ENCODE results near the gene GSTO1.

The GSTO1 gene

DNA sequence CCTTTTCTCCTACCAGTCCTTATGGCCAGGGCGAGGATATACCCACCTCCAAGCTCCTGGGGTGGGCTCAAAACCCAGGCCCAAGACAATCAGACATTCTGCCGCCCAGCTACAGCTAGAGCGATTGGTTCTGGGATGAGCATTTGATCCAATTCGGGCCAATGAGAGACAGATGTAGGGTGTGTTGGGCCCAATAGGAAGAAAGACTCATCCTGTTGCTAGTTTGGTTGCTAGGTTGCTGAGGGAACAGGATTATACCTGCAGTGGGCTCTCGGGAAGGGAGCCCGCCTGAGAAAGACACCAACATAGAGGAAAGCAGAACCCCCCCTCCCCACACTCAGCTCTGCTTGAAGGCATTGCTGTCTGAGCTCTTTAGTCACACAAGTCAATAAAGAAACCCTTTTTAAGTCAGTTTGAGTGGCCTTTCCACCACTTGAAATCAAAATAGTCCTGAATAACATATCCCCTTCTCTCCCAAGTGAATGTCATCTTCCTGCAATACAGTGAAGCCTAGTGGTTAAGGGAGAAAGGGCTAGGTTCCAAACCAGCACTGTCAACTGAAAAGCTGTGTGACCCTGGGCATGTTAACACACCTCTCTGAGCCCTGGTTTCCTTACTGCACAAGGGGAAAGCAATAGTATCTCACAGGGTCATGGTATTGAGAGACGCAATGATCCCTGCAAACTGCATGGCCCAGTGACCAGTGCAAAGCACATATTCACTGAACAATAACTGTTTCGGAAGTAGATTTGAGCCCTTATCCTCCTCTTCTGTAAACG is 61.8 kb downstream of the GSTO1 start:
- TF ChIP-seq, protein P1, sequence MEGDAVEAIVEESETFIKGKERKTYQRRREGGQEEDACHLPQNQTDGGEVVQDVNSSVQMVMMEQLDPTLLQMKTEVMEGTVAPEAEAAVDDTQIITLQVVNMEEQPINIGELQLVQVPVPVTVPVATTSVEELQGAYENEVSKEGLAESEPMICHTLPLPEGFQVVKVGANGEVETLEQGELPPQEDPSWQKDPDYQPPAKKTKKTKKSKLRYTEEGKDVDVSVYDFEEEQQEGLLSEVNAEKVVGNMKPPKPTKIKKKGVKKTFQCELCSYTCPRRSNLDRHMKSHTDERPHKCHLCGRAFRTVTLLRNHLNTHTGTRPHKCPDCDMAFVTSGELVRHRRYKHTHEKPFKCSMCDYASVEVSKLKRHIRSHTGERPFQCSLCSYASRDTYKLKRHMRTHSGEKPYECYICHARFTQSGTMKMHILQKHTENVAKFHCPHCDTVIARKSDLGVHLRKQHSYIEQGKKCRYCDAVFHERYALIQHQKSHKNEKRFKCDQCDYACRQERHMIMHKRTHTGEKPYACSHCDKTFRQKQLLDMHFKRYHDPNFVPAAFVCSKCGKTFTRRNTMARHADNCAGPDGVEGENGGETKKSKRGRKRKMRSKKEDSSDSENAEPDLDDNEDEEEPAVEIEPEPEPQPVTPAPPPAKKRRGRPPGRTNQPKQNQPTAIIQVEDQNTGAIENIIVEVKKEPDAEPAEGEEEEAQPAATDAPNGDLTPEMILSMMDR (IDR thresholded peaks at IDR 0.05; ENCODE audit: low read depth, low read length), result no peak
- H3K4me3 ChIP-seq (ENCODE audit: low read depth, low read length), result no peak overlapping the region
